Fibroblast of skin of right quadriceps (primary cell): ENCODE results near the gene AGPAT3.
"Not testable (repeated sequence)": the region's sequence is repeated elsewhere in the genome, so short reads cannot be mapped to it uniquely, and the experiment has no call there.

Experiments
- DNase-seq: peaks from one replicate; pipeline ENCODE4 v3.0.0-alpha.2; 2013

Gene AGPAT3

GRCh38 chr21:43886565-43886964 is 21.5 kb downstream of the AGPAT3 start:
- DNase-seq: no peak

GRCh38 chr21:43889069-43889468 is 24.0 kb downstream of the AGPAT3 start:
- DNase-seq: no peak

GRCh38 chr21:43890042-43890441 is 25.0 kb downstream of the AGPAT3 start:
- DNase-seq: no peak

GRCh38 chr21:43892334-43892733 is 27.3 kb downstream of the AGPAT3 start:
- DNase-seq: no peak

- DNase-seq: no peak
Observed at GRCh38 chr21:43892984-43893535, 28.0 kb downstream of the AGPAT3 start.

- no peak for DNase-seq
Observed at GRCh38 chr21:43893536-43894205, 28.6 kb downstream of the AGPAT3 start.

- no peak for DNase-seq
Observed at GRCh38 chr21:43894206-43894577, 29.2 kb downstream of the AGPAT3 start.

GRCh38 chr21:43895196-43895595 is 30.2 kb downstream of the AGPAT3 start:
- DNase-seq: no peak

GRCh38 chr21:43896696-43897299 is 31.8 kb downstream of the AGPAT3 start:
- not testable (repeated sequence) for DNase-seq

GRCh38 chr21:43899307-43900077 is 34.5 kb downstream of the AGPAT3 start:
- no peak for DNase-seq

GRCh38 chr21:43900078-43900385 is 35.0 kb downstream of the AGPAT3 start:
- DNase-seq: no peak

- DNase-seq: no peak
Observed at GRCh38 chr21:43900690-43901089, 35.7 kb downstream of the AGPAT3 start.

- DNase-seq: no peak
Observed at GRCh38 chr21:43902441-43902840, 37.4 kb downstream of the AGPAT3 start.

- DNase-seq: no peak
Observed at GRCh38 chr21:43903451-43904091, 38.5 kb downstream of the AGPAT3 start.

GRCh38 chr21:43904331-43904781 is 39.3 kb downstream of the AGPAT3 start:
- no peak for DNase-seq

- DNase-seq: no peak
Observed at GRCh38 chr21:43905726-43906455, 40.9 kb downstream of the AGPAT3 start.

GRCh38 chr21:43906585-43907370 is 41.8 kb downstream of the AGPAT3 start:
- no peak for DNase-seq

- DNase-seq: no peak
Observed at GRCh38 chr21:43907751-43908150, 42.7 kb downstream of the AGPAT3 start.

GRCh38 chr21:43908167-43908566 is 43.1 kb downstream of the AGPAT3 start:
- no peak for DNase-seq

- DNase-seq: no peak
Observed at GRCh38 chr21:43909741-43910400, 44.8 kb downstream of the AGPAT3 start.

GRCh38 chr21:43910460-43910859 is 45.4 kb downstream of the AGPAT3 start:
- DNase-seq: no peak
